ENCODE results near the gene MYOZ3. TPM values are rescaled to one million over a fixed set of nuclear protein-coding genes. Genes with fewer than 3 reads are reported as not detected.
A peak's percentile ranks its signal among the peaks of the same experiment; 100 is the strongest.

MYOZ3 gene
- total and polyA plus RNA-seq, 10 of the 15 experiments (the other 5 are each of a cell fraction or from before 2014, with no cell fraction given) = 0.04 to 1.1 (median 0.10) TPM; not detected in 4

- TF ChIP-seq SPI1 (IDR thresholded peaks at IDR 0.05; ENCODE audit: borderline replicate concordance, insufficient read depth, low read depth, low read length) (peak; percentile 89), BCLAF1 (IDR thresholded peaks at IDR 0.05) (no peak), POLR2AphosphoS2 (IDR thresholded peaks at IDR 0.05; ENCODE audit: low read depth, low read length) (no peak), ZBED1 (IDR thresholded peaks at IDR 0.05; ENCODE audit: borderline replicate concordance) (no peak), PML (IDR thresholded peaks at IDR 0.05; ENCODE audit: low read length) (no peak), E4F1 (IDR thresholded peaks at IDR 0.05; ENCODE audit: borderline replicate concordance, partially characterized antibody) (no peak), TCF3 (IDR thresholded peaks at IDR 0.05; ENCODE audit: borderline replicate concordance, insufficient read depth, low read depth, low read length) (no peak), E2F4 (IDR thresholded peaks at IDR 0.05; ENCODE audit: low read depth, low read length) (no peak), REST (IDR thresholded peaks at IDR 0.05; ENCODE audit: low read depth, low read length) (no peak), SMAD5 (IDR thresholded peaks at IDR 0.05; ENCODE audit: low read depth) (no peak), ZNF384 (IDR thresholded peaks at IDR 0.05; ENCODE audit: borderline replicate concordance, low read depth, low read length) (peak; percentile 29; the same call in 1 of the 2 replicates), FOS (IDR thresholded peaks at IDR 0.05; ENCODE audit: borderline replicate concordance, extremely low read depth, insufficient read length) (no peak), NFIC (IDR thresholded peaks at IDR 0.05; ENCODE audit: low read depth, low read length) (no peak; the same call in 1 of the 2 replicates), WRNIP1 (IDR thresholded peaks at IDR 0.05; ENCODE audit: borderline replicate concordance, low read depth, low read length) (no peak), EED (IDR thresholded peaks at IDR 0.05; ENCODE audit: low read depth) (no peak; the same call in 1 of the 2 replicates), CHD1 (IDR thresholded peaks at IDR 0.05; ENCODE audit: low read depth, low read length) (peak; percentile 31; the same call in 1 of the 2 replicates), CBX5 (IDR thresholded peaks at IDR 0.05; ENCODE audit: low read depth) (no peak), FOXM1 (IDR thresholded peaks at IDR 0.05; ENCODE audit: low read depth, low read length) (no peak), RELA (IDR thresholded peaks at IDR 0.05; ENCODE audit: borderline replicate concordance, partially characterized antibody) (peak; percentile 95)
These were observed 35.0 kb upstream of the MYOZ3 start (continued) for GRCh38 chr5:150625831-150626746.
